GM12873 (cell line): ENCODE data around the gene MYH14.

Experiments
- TF ChIP-seq, protein P1 (sequence below): IDR thresholded peaks from 2 replicates; pipeline ENCODE4 v1.5.1; 2012; ENCODE audit warnings: low read depth, mild to moderate bottlenecking, moderate library complexity, low read length, control low read depth; ENCODE audit not compliant: insufficient read depth; ENCODE audit errors: missing control alignments

Gene MYH14

DNA sequence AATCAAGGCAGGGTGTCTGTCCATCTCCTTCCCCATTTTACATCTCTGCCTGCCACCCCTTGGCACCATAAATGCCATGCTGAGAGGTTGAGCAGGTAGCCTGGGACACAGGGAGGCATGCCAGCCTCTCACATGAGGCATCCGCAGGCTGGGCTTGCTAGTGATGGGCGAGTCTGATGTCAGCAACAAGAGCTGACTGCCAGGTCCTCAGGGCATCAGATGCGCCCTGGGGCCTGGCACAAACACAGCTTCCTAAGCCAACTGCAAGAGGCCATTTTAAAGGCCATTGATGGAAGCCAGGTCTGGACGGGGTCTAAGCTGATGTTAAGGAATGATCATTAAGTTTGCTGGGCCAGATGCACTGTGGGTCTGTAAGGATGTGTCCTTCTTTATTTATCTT, 34.6 kb downstream of the MYH14 start:
- TF ChIP-seq, protein P1, sequence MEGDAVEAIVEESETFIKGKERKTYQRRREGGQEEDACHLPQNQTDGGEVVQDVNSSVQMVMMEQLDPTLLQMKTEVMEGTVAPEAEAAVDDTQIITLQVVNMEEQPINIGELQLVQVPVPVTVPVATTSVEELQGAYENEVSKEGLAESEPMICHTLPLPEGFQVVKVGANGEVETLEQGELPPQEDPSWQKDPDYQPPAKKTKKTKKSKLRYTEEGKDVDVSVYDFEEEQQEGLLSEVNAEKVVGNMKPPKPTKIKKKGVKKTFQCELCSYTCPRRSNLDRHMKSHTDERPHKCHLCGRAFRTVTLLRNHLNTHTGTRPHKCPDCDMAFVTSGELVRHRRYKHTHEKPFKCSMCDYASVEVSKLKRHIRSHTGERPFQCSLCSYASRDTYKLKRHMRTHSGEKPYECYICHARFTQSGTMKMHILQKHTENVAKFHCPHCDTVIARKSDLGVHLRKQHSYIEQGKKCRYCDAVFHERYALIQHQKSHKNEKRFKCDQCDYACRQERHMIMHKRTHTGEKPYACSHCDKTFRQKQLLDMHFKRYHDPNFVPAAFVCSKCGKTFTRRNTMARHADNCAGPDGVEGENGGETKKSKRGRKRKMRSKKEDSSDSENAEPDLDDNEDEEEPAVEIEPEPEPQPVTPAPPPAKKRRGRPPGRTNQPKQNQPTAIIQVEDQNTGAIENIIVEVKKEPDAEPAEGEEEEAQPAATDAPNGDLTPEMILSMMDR, result no peak

DNA sequence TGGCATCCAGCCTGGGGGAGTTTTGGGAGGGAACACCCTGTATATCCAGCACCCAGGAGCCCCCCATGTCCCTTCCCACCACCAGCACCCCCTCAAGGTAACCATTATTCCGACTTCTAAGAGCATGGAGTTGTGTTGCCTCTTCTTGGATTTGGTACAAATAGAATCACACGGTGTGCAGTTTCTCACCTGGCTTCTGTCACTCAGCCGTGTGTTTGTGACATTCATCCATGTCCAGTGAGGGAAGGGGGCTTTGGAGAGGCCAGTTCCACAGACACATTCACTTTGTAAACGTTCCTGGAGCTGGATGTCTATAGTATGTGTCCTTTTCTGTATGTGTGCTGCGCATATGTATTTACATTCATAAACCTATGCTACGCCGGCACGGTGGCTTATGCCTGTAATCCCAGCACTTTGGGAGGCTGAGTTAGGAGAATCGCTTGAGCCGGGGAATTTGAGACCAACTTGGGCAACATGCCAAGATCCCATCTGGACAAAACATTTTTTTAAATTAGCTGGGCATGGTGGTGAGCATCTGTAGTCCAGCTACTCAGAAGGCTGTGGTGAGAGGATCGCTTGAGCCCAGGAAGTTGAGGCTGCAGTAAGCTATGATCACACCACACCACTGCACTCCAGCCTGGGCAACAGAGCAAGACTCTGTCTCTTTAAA, 36.6 kb downstream of the MYH14 start:
- TF ChIP-seq, protein P1, result no peak

DNA sequence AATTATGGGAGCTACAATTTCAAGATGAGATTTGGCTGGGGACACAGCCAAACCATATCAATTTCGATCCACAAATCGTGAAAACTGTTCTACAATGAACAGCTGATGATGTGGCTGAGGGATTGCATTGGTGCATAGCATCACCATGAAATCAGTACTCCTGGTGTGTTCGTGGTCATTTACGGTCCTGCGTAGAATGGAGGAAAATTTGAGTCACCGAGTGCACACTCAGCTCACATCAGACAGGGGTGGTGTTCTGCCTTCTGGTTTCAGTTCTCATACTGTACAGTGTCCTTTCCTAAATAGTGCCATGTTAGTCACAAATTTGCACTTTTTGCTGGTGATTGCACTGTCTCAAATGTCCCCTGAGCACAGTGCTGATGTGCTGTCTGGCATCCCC, 39.2 kb downstream of the MYH14 start:
- TF ChIP-seq, protein P1, result no peak

DNA sequence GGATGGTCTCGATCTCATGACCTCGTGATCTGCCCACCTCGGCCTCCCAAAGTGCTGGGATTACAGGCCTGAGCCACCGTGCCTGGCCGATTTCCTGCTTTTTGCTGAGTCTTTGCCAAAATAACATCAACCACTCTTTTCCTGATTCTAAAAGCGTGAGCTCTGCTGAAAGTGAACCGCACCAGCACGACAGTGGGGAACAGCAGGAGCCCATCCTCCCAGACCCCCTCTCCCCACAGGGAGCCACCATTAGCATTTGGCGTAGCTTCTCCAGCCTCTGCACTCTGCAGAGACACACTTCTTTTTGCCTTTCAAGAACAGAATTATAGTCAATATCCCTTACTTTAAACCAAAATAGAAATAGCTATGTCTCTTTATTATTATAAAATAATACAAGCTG, 41.3 kb downstream of the MYH14 start:
- TF ChIP-seq, protein P1, result no peak

DNA sequence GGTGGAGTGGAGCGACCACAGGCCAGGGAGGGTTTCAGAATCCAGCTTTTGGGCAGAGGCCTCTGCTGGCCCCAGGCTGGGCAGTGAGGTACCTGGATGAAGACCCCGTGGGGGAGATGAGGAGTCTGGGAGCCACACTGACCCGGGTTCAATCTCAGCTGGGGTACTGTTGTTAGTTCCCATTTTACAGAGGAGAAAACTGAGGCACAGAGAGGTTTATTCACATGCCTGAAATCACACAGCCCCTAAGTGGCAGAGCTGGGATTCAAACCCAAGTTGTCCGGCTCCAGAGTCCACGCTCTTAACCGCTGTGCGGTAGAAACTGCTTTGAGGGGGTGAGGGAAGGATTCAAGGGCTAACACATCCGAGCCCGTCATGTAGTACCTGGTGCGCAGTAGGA, 45.0 kb downstream of the MYH14 start:
- TF ChIP-seq, protein P1, result no peak

DNA sequence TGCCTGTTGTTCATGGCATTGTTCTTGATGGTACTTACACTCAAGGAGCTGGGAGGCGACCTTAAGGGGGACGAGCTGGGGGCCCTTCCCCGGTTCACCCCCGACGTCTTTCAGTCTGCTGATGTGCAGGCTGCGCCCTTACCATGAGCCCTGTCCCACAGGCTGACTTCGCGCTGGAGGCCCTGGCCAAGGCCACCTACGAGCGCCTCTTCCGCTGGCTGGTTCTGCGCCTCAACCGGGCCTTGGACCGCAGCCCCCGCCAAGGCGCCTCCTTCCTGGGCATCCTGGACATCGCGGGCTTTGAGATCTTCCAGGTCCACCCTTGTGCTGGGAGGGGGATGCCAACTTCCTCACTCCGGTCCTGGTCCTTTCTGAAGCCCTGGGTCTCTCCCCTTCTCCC, 45.4 kb downstream of the MYH14 start:
- TF ChIP-seq, protein P1, result no peak

DNA sequence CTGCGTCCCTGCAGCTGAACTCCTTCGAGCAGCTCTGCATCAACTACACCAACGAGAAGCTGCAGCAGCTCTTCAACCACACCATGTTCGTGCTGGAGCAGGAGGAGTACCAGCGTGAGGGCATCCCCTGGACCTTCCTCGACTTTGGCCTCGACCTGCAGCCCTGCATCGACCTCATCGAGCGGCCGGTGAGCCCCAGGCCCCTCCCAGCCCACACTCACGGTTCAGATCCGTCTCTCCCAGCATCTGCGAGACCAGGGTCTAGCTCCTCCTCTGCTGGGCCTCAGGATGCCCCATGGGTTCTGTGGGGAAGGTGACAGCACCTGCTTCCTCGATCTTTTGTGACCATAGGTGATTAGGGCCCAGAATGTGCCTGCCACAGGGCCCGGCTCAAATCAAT, 46.2 kb downstream of the MYH14 start:
- TF ChIP-seq, protein P1, result no peak
